Body of pancreas (tissue), 4 donors: ENCODE data around the gene CUL9. TPM values are rescaled to one million over a fixed set of nuclear protein-coding genes. Genes with fewer than 3 reads are reported as not detected.
A peak's percentile ranks its signal among the peaks of the same experiment; 100 is the strongest.
"Not testable (repeated sequence)": the region's sequence is repeated elsewhere in the genome, so short reads cannot be mapped to it uniquely, and the experiment has no call there.

Experiments
- ATAC-seq: fragments of 150-250 bp; one replicate; pipeline ENCODE4 v1.9.1; 2016
- DNase-seq, 4 donors: peaks; one replicate each; pipeline ENCODE4 v3.0.0-alpha.2; 2019
- H3K27ac ChIP-seq, 4 donors: fragments of 200-600 bp; sonication (generic); 1 replicate in 3 of 4; 2 replicates in 1 of 4; pipeline versions ENCODE4 v1.5.1 to v1.6.1; 2016 to 2019; ENCODE audit warnings: mild to moderate bottlenecking in 1 of 4, mixed read lengths in 1 of 4, moderate library complexity in 1 of 4
- H3K27me3 ChIP-seq, 2 donors: fragments of 200-600 bp; sonication (generic); one replicate each; pipeline ENCODE4 v1.6.0; 2016; ENCODE audit warnings: mild to moderate bottlenecking in 1 of 2
- H3K36me3 ChIP-seq, 2 donors: fragments of 200-600 bp; sonication (generic); replicated peaks in 1 of 2; 2 replicates each; pipeline ENCODE4 v1.5.1; 2016; ENCODE audit warnings: low read depth in 2 of 2; ENCODE audit not compliant: insufficient read depth in 1 of 2
- H3K4me1 ChIP-seq: fragments of 200-600 bp; sonication (generic); one replicate; pipeline ENCODE4 v1.6.0; 2016
- H3K4me3 ChIP-seq, 2 donors: fragments of 200-600 bp; sonication (generic); 1 replicate in 1 of 2; 2 replicates in 1 of 2; pipeline ENCODE4 v1.5.1; 2016 to 2019
- H3K9me3 ChIP-seq, 3 donors: fragments of 200-600 bp; sonication (generic); 1 replicate in 2 of 3; 2 replicates in 1 of 3; pipeline ENCODE4 v1.5.1; 2016
- CTCF ChIP-seq, 7 experiments: fragments of 450-650 bp in 4 of 7; fragments of 200-600 bp in 3 of 7; sonication (generic) in 3 of 7; IDR thresholded peaks; one replicate each; pipeline ENCODE4 v1.5.1; 2016 to 2019; ENCODE audit warnings: antibody characterized with exemption in 7 of 7
- POLR2A ChIP-seq, 3 donors: fragments of 450-650 bp; IDR thresholded peaks; one replicate each; pipeline ENCODE4 v1.6.1; 2016; ENCODE audit warnings: antibody characterized with exemption in 3 of 3, mild to moderate bottlenecking in 2 of 3
- WGBS, 2 donors: methylation state at CpG; one replicate each; pipeline ENCODE4 v1.1.5; 2017; 5-methylcytosine and 5-hydroxymethylcytosine counted together
- intact Hi-C: fragments of 100-400 bp; cut with DNase I; formaldehyde crosslinking; loops from one replicate; pipeline ENCODE4 v1.15.1; 2023
- total RNA-seq, 2 donors: library from RNA; depleted of rRNA; stranded (reverse); fragments of >200 nt; gene quantifications; one replicate each; pipeline ENCODE4 v1.1.0, GENCODE V29; 2016

Gene CUL9
- total RNA-seq, result 10 to 100 TPM; 34.8 to 84.4 TPM

- Histone ChIP-seq H3K4me1 (peaks cover 19% of the 10 kb centered on the region), H3K36me3 (peaks cover 4 to 9% of the 10 kb centered on the region in 2 donors), H3K27ac (peak within 1 kb of the TSS; percentile 57 to 74 (median 60)), H3K4me3 (peak within 1 kb of the TSS; percentile 33 to 58), H3K9me3 (no peaks in the 10 kb centered on the region), H3K27me3 (no peaks in the 10 kb centered on the region)
- 1% methylated on average over 19 to 44 of the region's 51 CpGs for WGBS, 2 donors
- DNase-seq (peak; percentile 85 to 91 (median 86)), ATAC-seq (peak; percentile 99)
- intact Hi-C loops, result no loop called here
- TF ChIP-seq POLR2A (IDR thresholded peaks at IDR 0.05) (peak; percentile 24 to 75 (median 63)), CTCF (IDR thresholded peaks at IDR 0.05) (peak in 1 of 7 experiments; percentile 27)
Measured at GRCh38 chr6:43181942-43182860, at the start of gene CUL9. CUL9 (plus strand) TSS chr6:43182196; CDS start chr6:43184311, 2,115 bp downstream.

DNA sequence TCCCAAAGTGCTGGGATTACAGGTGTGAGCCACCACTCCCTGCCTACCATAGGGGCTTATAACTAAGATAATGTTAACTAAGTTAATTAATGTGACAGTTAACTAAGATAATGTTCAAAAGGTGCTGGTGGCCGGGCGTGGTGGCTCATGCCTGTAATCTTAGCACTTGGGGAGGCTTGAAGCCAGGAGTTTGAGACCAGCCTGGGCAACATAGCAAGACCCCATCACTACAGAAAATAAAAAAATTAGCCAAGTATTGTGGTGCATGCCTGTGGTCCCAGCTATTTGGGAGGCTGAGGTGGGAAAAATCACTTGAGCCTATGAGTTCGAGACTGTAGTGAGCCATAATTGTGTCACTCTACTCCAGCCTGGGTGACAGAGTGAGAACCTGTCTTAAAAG lies 43.7 kb upstream of the CUL9 start:
- ATAC-seq (no peak), DNase-seq (no peak)
- TF ChIP-seq POLR2A (IDR thresholded peaks at IDR 0.05) (no peak), CTCF (IDR thresholded peaks at IDR 0.05) (no peak)
- no peaks in the 10 kb centered on the region for H3K36me3 ChIP-seq
- no peaks in the 10 kb centered on the region for H3K27me3 ChIP-seq
- 88% methylated on average over 3 of the region's 3 CpGs for WGBS, 2 donors
- H3K9me3 ChIP-seq, result no peaks in the 10 kb centered on the region
- peaks cover 2% of the 10 kb centered on the region for H3K4me1 ChIP-seq
- H3K27ac ChIP-seq, result no peak overlapping the region
- no peak overlapping the region for H3K4me3 ChIP-seq
- intact Hi-C loops, result no loop called here

DNA sequence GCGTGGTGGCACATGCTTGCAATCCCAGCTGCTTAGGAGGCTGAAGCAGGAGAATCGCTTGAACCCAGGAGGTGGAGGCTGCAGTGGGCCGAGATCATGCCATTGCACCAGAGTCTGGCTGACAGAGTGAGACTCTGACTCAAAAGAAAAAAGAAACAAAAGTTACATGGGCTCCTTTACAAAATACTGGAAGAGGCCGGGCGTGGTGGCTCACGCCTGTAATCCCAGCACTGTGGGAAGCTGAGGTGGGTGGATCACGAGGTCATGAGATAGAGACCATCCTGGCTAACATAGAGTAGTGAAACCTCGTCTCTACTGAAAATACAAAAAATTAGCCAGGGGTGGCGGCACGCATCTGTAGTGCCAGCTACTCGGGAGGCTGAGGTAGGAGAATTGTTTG lies 42.0 kb upstream of the CUL9 start:
- intact Hi-C loops, result loop anchor here (5.0 kb wide), 2 partner anchors 68 to 233 kb away; no protein-coding TSS in a partner anchor
- not testable (repeated sequence) for H3K9me3 ChIP-seq, H3K4me1 ChIP-seq, ATAC-seq, DNase-seq, H3K27me3 ChIP-seq, H3K27ac ChIP-seq, H3K36me3 ChIP-seq, H3K4me3 ChIP-seq
- 88 to 91% methylated on average over 11 of the region's 11 CpGs for WGBS, 2 donors

- no peaks in the 10 kb centered on the region for H3K9me3 ChIP-seq
- ATAC-seq (no peak), DNase-seq (no peak)
- 84 to 88% methylated on average over 8 to 16 of the region's 16 CpGs for WGBS, 2 donors
- H3K36me3 ChIP-seq, result no peaks in the 10 kb centered on the region
- H3K4me1 ChIP-seq, result peaks cover 8% of the 10 kb centered on the region
- no peak overlapping the region for H3K27ac ChIP-seq
- intact Hi-C loops, result loop anchor here (5.0 kb wide), 2 partner anchors 69 to 234 kb away; no protein-coding TSS in a partner anchor
- no peaks in the 10 kb centered on the region for H3K27me3 ChIP-seq
- TF ChIP-seq POLR2A (IDR thresholded peaks at IDR 0.05), result no peak
- no peak for TF ChIP-seq CTCF (IDR thresholded peaks at IDR 0.05)
- H3K4me3 ChIP-seq, result no peak overlapping the region
Measured at GRCh38 chr6:43141644-43142043, 40.4 kb upstream of the CUL9 start.

DNA sequence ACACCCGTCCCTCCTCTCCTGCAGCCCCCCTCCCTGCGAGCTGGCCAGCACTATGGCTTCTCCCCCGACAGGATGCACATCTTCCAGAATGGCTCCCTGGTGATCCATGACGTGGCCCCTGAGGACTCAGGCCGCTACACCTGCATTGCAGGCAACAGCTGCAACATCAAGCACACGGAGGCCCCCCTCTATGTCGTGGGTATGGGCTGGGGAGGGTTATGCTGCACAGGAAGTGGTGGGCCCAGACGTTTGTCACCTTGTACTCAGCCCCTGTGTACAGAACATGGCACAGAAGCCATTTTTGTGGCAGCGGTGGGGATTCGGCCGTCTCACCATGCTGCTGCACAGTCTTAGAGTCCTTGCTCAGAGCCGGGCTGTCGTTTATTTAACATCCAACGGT lies 39.9 kb upstream of the CUL9 start:
- TF ChIP-seq CTCF (IDR thresholded peaks at IDR 0.05), result no peak
- TF ChIP-seq POLR2A (IDR thresholded peaks at IDR 0.05), result no peak
- intact Hi-C loops, result loop anchor here (5.0 kb wide), 2 partner anchors 70 to 235 kb away; no protein-coding TSS in a partner anchor
- 63 to 72% methylated on average over 12 to 14 of the region's 14 CpGs for WGBS, 2 donors

More for the DNA sequence above, 39.9 kb upstream of the CUL9 start:
- no peak overlapping the region for H3K4me3 ChIP-seq
- no peak for ATAC-seq
- no peak for DNase-seq
- no peak overlapping the region for H3K27ac ChIP-seq
- H3K9me3 ChIP-seq, result no peaks in the 10 kb centered on the region
- peaks cover 8% of the 10 kb centered on the region for H3K4me1 ChIP-seq
- no peaks in the 10 kb centered on the region for H3K36me3 ChIP-seq
- no peaks in the 10 kb centered on the region for H3K27me3 ChIP-seq
